GM10248 (cell line): ENCODE measurements around the gene DRAM1.

Source experiments
- CTCF ChIA-PET: fragments of 300-600 bp; sonication (Branson Sonifier 250); formaldehyde crosslinking; extraction: SDS; loops from one replicate; lab custom pipeline; 2021; ENCODE audit warnings: antibody characterized with exemption; lab: Yijun Ruan, JAX
- POLR2A ChIA-PET: fragments of 350-650 bp; sonication (Branson Sonifier 250); formaldehyde crosslinking; extraction: SDS; loops from one replicate; lab custom pipeline; 2020; ENCODE audit warnings: antibody characterized with exemption; lab: Yijun Ruan, JAX
- DNase-seq: peaks from one replicate; pipeline ENCODE4 v3.0.0; 2012; ENCODE audit errors: extremely low spot score
- TF ChIP-seq, protein P1 (sequence below): IDR thresholded peaks from 2 replicates; pipeline ENCODE4 v1.5.1; 2012; ENCODE audit warnings: mild to moderate bottlenecking, low read depth; ENCODE audit errors: extremely low read depth, missing control alignments, control extremely low read depth

The DRAM1 gene

GRCh38 chr12:101931498-101932326 lies 54.3 kb downstream of the DRAM1 start:
- peak; percentile 54 for DNase-seq
- CTCF ChIA-PET: interaction anchor here (0.9 to 1.5 kb wide), 6 partner anchors 9 to 238 kb away, joined by 3 to 8 read pairs (median 4); no protein-coding TSS in a partner anchor
- TF ChIP-seq, protein P1, sequence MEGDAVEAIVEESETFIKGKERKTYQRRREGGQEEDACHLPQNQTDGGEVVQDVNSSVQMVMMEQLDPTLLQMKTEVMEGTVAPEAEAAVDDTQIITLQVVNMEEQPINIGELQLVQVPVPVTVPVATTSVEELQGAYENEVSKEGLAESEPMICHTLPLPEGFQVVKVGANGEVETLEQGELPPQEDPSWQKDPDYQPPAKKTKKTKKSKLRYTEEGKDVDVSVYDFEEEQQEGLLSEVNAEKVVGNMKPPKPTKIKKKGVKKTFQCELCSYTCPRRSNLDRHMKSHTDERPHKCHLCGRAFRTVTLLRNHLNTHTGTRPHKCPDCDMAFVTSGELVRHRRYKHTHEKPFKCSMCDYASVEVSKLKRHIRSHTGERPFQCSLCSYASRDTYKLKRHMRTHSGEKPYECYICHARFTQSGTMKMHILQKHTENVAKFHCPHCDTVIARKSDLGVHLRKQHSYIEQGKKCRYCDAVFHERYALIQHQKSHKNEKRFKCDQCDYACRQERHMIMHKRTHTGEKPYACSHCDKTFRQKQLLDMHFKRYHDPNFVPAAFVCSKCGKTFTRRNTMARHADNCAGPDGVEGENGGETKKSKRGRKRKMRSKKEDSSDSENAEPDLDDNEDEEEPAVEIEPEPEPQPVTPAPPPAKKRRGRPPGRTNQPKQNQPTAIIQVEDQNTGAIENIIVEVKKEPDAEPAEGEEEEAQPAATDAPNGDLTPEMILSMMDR: no peak
- POLR2A ChIA-PET: no interaction called here

- POLR2A ChIA-PET: interaction anchor here (0.6 to 0.7 kb wide), 2 partner anchors 75 to 131 kb away, joined by 3 to 4 read pairs; no protein-coding TSS in a partner anchor
- no peak for DNase-seq
- TF ChIP-seq, protein P1: no peak
- CTCF ChIA-PET: interaction anchor here (1.0 to 2.4 kb wide), 8 partner anchors 12 to 551 kb away, joined by 3 to 8 read pairs (median 4); partner anchors contain the start of gene GNPTAB
Observed at GRCh38 chr12:101933866-101934514, 56.6 kb downstream of the DRAM1 start.

DNA sequence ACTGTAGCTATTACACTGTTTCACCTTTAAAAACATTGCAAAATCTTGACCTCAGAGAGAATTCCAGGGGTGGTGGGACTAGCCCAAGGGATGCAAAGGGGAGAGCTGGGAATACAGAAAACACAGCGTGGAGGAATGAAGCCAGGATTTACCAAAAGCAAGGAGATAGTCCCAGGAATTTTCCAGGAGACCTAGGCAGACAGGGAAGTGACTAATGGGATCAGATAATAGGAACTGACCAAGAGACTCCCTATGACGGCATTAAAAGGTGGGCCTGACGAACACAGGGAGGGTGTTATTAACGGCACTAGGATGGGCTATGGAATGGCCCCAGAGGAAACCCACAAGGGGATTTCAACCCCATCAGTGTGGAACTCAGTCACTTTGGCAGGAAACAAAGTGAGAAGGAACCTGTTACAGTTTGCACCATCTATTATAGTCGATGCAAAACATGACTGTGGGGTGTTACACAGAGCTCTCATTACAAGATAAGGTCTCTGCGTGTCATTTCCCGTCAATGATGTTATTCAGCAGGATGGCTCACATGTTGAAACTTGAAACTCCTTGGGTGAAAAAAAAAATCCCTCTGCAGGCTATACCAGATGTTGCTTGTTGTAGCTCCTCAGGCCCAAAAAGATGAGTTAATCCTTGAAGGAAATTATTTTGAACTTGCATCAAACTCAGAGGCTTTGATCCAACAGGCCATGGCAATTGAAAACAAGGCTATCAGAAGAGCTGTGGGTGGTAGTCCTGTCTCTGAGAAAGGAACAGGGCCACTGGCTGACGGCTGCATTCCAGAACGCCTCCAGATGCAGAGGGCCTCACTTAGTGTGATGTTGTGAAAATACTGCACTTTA lies 58.7 kb downstream of the DRAM1 start:
- ChIA-PET CTCF (interaction anchor here (1.0 to 3.5 kb wide), 14 partner anchors 8 to 833 kb away, joined by 3 to 12 read pairs (median 4); no protein-coding TSS in a partner anchor), POLR2A (interaction anchor here (0.6 to 1.5 kb wide), 6 partner anchors 17 to 759 kb away, joined by 3 to 8 read pairs (median 3); no protein-coding TSS in a partner anchor)
- DNase-seq: peak; percentile 55
- TF ChIP-seq, protein P1: no peak

DNA sequence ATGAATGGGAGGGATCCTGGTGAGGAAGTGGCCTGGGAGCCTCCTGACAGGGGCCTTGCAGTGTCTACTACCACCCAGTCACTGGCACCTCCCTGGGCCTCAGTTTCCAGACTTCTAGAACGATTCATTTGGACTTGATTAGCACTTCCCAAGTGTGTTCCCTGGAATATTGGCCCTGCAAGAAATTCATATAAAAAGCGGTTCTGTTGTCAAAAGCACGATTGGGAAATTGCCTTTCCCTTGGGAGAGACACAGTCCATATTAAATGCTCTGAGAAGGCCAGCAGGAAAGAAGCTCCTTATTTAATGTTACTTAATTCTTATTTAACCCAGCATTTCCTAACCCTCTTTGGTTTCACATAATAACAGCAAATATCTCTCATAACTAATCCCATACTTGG lies 61.9 kb downstream of the DRAM1 start:
- POLR2A ChIA-PET: no interaction called here
- TF ChIP-seq, protein P1: no peak
- no peak for DNase-seq
- CTCF ChIA-PET: interaction anchor here (0.6 to 3.6 kb wide), 20 partner anchors 11 to 877 kb away, joined by 3 to 19 read pairs (median 4); no protein-coding TSS in a partner anchor

DNA sequence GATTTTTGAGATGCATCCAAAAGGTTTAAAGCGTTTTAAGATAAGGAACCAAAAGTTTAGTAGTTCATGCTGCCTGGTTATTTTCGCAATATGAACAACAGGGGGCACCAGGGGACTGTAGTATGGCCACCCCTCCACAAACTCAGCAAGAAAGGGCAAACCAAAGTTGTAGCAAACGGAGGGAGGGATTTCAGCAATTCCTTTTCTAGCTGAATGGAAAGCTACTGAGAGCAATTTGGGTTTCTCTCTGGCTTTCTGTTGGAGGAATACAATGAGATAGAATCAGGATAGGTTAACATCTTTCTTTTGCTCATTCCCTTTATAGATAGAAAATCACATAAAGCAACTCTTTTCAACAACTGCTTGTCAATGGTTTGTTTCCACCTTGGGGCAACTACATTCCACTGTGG lies 62.5 kb downstream of the DRAM1 start:
- CTCF ChIA-PET: interaction anchor here (0.6 to 3.6 kb wide), 29 partner anchors 9 to 872 kb away, joined by 3 to 19 read pairs (median 4); no protein-coding TSS in a partner anchor
- POLR2A ChIA-PET: no interaction called here
- no peak for DNase-seq
- TF ChIP-seq, protein P1: peak; percentile 72
